ENCODE data around the gene SMOC1.
A peak's percentile ranks its signal among the peaks of the same experiment; 100 is the strongest.

Gene SMOC1

DNA sequence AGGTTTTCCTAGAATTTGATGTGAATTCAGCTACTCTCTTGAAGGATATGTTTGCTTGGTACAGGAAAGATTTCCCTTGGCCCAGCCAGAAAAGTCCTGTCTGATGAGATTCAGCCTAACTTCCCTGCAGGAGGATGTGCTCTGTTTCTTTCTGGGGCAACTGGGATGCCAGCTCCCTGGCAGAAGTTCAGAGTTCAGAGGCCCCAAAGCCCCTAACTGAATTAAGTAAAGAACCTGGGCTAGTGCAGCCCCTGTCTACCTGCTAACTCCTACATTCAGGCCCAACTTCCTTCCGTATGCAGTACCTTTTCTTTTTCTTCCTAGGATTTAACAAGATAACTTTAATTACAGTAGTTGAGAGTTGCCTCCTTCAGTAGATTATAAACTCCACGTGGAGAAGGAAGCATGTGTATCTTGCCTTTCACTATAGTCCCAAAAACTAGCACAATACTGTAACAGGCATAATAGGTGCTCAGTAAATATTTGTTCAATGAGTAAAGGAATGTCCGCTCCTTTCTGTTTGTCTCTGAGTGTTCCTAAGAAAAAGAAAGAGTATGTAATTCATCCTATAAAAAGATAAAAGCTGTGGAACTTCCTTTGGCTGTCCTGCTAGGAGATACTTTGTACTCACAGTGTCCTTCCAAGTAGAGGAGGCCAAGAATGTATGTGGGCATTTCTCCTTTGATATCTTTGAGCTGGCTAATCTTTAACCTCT, 168.5 kb downstream of the SMOC1 start:
- DNase-seq: no peak

DNA sequence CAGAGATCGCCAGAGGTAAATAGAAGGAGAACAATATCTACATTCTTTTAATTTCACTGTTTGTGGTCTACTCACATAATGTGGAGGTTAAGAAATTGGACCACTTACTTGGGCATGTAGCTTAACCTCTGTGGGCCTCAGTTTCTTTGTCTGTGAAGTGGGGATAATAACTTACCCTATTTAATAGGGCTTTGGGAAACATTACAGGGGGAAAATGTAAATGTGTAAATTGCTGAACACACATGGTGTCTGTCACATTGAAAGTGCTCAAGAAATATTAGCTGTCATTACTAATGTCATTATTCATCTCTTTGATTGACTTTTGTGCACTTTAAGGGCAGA, 169.1 kb downstream of the SMOC1 start:
- no peak for DNase-seq

DNA sequence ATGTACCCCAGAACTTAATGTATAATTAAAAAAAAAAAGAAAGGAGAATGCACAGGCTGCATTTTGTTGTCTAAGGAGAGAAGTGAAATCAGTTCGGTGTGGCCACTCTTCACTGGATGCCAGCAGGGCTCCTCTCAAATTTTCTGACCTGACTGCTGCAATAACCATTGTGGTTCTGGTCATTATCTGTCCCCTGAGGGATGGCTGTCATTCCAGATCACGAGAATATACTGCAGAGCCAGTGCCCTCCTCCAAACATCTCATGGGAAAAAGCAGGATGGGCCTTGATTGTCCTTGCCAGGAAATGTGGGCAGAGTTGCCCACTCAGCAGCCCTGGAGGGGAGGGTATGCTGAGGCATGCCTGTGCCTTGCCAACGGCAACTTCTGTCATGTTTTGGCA, 170.4 kb downstream of the SMOC1 start:
- no peak for DNase-seq

DNA sequence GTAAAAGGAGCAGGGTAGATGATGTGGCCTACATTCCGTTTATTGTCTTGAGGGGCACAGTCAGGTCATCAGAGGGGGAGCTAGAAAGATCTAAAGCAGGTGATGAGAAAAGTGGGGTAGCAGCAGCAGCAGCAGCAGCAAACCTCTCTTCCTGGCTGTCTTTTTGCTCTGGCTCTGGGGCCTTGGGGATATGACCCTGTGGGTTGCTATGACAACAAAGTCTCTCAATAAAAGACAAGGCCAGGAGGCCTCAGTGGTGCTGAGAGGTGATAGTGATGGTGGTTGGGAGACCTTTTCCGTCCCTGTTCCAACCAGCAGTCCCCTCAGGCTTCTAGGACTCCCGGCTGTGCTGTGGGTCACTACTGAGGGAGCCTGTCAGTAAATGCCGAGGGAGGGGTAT, 170.9 kb downstream of the SMOC1 start:
- DNase-seq: no peak

DNA sequence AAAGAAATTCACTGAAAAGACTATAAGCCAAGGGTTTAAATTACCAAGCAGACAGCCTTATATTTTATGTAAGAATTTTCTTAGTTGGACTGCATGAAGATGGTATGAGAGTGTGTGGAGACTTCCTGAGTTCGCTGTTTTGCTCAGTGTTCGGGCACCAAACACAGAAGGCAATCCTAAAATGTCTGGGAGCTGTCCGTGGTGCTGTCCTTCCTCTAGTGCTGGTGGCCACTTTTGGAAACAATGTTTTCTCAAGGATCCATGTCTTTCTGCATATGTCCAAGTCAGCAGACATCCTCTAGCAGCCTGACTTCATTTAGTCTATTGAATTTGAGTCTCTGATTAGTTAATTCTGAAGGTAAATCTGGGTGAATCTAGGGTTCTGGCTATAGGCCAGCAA, 173.8 kb downstream of the SMOC1 start:
- DNase-seq: no peak

DNA sequence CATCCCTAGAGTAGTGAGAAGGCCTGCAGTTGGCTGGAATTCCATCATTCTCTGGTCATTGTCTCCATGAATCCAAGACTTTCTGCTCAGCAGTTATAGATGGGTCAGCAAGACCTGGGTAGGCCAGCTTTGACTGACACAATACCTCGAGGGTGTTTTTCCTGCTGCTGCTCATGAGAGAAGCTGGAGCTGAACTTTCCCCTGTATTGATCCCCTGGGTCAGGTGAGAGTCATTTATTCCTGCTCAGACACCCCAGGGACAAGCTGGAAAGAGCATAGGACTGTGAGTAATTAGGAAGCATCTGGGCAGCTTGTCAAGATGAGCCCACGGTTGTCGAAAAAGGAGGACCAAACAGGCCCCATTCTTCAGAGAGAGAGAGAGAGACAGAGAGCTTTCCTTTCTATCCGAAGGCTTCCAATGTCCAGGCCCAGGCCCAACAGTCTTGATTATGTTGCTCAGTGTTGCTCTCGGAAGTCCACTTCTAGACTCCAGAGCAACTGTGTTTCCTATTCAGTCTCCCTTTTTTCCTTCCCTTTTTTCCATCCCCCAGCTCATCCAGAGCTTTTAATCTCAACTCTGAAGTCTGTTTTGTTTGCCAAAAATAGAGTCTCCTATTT, 178.4 kb downstream of the SMOC1 start:
- DNase-seq: no peak

DNA sequence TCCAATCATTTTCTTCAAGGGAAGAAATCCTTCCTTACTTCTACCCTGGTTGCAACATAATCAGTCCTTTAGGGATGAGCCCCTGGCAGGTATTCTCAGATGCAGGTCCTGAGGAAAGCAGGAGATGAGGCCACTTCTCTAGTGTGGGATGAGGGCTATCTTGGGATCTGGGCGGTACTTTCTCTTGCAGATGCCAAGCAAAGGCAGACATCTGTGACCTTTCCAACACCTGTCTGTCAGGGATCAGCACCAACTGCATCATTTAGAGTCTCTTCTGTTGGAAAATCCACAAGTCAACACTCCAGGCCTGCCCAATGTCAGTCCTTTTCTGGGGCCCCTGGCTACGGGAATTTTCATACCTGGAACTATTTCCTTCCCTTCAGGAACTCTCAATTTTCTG, 180.3 kb downstream of the SMOC1 start:
- DNase-seq: no peak

DNA sequence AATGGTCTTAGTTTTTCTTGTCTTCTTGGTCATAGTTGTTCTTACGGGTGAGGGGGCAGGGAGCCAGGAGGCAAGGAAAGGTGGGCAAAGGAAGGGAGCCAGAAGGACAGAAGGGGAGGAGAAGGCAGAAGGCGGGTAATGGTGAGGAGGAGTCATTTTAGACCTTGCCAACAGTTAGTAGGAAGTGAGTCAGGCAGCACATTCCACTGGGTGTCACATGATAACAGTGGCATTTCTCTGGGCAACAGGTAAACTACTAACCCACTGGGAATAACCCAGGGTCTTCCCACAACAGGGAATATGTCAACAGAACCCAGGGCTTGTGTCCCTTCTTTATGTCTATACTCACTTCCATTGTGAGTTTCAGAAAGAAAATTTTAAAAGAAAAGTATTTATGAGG, 181.9 kb downstream of the SMOC1 start:
- no peak for DNase-seq

DNA sequence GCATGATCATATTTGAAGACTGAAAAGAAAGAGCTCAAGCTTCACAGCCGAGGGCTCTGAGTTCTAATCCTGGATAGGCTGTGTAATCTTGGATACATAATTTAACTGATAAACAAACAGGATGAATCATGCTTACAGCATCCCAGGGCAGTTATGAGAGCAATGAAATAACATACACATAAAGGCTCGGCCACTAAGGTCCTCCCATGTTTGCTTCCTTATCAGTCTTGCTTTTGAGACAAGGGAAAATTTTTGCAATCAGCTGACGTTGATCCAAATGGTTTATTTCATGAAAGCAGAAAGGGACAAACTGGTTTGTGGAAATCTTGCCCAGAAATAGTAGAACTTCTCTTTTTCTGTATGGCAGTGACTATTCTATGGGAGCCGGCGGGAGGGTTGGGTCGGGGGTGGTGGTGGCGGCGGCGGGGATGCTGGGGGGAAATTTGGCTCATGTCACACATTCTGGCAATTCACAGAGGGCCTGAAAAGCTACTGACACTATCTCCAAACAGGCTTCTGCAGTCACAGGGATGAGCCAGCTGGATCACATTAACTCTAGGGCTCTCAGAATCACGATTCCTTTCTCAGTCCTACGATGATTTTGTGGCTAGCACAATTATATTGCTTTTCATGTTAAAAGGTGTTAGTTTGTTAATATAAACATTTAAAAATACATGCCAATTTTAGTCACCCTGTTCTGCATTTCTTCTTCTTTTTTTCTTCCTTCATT, 185.1 kb downstream of the SMOC1 start:
- DNase-seq: no peak

DNA sequence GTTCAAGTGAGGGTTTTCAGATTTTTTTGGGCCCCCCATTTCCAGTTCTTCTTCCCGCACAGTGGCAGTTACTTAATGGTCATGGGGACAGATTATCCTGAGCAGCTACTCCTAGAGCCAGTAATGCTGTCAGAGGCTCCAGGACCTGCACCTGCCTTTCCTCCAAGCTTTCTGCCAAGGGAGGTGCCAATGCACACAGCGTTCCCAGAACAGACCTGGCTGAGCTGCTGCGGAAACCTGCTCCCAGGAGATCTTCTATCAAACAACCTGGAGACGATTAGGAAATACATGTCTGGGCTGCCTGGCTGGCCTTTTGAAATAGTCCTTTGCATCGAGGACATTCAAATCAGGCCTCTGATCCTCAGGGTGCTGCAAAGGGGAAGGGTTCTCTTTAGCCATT, 188.6 kb downstream of the SMOC1 start:
- no peak for DNase-seq

DNA sequence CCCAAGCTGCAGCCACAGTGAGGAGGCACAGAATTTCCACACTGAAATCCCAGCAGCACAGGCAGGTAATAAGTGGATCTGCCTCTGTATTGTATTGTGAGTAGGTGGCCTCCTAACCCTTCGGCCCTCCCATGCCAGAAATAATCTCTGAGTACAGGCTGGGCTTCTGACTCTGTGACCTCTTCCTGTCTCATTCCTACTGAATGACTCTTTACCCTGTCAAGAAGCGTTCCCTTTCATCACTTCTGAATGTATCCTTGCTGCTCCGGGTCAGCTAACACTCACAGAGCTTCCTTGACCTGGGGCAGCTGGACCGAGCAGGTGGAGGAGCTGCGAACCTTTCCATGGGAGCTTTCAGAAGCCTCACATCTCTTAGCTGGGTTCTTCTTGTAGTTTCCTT, 190.0 kb downstream of the SMOC1 start:
- DNase-seq: no peak

DNA sequence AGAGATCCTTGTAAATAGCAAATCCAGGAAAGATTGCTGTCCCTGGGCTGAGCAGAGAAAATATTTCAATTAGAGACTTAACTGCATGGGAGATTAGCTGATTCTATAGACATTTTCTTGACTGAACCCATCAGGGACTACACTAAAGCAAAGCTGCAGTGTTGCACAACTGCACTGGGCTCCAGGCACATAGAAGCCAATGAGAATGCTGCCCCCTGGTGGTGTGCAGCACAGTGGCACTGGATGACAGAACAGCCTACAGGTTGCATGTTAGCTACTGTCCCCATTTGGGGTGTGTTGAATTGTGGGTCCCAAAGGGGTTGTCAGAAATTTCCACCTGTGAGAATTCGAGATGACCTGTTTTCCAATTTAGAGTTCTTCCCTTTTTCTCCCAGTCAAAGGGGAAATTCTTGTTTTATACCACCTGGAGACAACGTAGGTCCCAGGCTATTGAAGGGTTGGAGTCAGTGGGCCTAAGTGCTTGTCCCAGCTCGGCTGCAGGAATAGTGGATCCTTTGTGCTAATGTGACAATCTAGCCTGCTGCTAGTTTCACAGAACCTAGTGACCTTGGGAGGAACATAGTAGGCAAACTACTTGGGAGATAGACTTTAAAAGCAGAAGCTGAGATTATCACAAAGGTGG, 194.8 kb downstream of the SMOC1 start:
- peak; percentile 59 for DNase-seq

DNA sequence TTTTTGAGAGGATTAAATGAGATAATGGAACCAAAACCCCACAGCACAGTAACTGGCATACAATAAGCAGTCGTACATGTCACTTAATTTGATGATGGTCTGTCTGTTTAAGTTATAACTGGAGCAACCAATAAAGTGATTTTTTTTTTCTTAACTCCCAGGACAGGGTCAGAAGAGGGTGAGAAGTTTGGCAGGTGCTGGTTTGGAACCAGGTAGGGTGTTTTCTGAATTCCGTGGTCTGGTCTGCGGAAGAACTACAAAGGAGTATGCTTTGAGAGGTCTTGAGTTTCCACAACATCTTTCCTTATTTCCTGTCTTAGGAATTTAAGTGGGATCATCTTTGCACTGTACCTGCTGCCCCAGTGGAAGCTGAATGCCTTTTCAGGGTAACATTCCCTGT, 197.8 kb downstream of the SMOC1 start:
- DNase-seq: no peak

DNA sequence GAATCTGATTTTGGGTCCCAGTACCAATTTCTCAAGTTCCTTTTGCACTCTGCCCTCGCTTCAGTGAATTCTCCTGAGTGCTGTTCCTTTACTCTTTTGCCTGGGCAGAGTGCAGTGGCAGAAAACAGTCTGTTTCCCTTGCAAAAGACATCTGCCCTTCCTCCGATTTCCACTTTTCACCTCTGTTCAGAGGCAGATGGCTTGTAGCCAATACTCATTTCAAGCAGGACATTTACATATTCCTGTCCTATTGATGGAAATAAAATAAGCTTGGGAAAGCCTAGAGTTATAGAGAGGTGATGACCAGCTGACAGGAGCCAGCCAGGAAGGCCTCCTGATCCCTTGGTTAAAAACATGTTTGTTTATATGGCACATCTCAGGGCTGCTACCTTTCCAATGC, 198.5 kb downstream of the SMOC1 start:
- no peak for DNase-seq

DNA sequence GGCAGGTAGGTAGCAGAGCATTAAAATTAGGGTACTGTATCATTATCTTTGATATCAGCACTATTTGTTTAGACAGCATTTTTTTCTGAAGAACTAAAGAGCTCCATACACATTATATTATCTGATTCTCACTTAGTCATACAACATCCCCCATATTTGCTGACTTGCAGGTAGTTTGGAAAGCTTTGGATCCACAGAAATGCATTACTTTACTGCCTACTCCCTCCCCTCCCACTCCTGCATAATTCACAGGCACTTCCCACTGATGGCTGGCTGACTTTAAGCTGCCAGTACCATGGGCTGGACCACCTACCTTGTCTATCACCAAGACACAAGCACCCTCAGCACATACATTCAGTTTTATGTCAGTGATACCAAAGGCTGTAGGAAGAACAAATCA, 199.1 kb downstream of the SMOC1 start:
- no peak for DNase-seq

DNA sequence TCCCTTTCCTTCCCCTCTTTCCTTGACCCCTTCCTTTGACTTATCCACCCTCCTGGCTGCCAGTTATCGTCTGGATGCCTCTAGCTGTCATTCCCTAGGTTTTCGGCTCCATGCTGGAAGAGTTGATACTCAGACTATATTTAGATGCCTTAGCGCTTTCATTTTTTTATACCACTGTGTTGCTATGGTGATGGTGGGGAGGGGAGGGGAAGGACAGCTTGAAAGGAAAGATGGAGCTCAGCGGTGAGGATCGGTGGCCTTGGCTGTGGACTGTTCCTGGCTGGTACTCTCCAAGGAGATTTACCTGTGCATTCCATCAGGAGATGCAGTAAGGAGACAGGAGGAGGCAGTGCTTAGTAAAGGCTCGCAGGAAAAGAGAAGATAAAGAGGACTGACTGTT, 200.9 kb downstream of the SMOC1 start:
- DNase-seq: no peak

All from NCI-H2107 (cell line).